GM12875 (cell line): ENCODE results near the gene E2F2.
A peak's percentile ranks its signal among the peaks of the same experiment; 100 is the strongest.

ENCODE experiments used
- H3K4me3 ChIP-seq: one replicate; pipeline ENCODE4 v1.5.1; 2011; ENCODE audit warnings: low read depth, low read length, control low read depth
- CTCF ChIP-seq: IDR thresholded peaks from 2 replicates; pipeline ENCODE4 v1.5.1; 2011; ENCODE audit warnings: low read depth, mild to moderate bottlenecking, control low read depth, inconsistent platforms, low read length, moderate library complexity, borderline replicate concordance; ENCODE audit not compliant: insufficient read depth

E2F2 gene

DNA sequence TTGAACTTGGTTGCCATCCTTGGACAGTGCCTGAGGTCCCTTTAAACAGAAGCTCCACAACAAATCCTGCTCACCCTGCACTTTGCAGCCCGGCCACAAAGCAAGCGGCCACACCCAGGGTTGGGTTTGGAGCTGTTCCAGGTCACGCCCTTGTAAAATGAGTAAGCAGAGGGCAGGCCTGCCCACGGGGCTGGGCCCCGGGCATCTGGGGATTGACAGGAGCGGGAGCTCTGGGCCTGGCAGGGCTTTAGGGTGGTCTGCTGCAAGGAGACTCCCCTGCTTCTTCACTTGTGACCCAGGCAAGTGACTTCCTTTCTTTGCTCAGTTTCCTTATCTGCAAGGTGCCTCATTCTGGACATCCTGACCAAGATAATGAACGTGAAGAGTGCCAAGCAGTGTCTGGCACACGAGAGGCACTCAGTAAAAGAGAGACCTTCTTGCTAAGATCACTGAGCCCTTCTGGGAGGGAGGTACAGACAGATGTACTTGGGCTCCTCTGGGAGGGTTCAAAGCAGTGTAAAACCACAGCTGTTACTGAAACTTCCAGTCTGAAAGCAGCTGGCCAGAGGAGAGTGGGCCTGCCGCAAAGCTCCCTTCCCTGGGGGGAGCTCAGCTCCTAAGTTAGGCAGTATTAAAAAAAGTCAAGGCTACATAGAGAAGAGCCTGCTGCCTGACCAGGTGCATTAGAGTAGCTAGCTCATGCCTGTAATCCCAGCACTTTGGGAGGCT is 2.6 kb downstream of the E2F2 start:
- TF ChIP-seq CTCF = no peak
- H3K4me3 ChIP-seq = peak overlapping the region; percentile 17

DNA sequence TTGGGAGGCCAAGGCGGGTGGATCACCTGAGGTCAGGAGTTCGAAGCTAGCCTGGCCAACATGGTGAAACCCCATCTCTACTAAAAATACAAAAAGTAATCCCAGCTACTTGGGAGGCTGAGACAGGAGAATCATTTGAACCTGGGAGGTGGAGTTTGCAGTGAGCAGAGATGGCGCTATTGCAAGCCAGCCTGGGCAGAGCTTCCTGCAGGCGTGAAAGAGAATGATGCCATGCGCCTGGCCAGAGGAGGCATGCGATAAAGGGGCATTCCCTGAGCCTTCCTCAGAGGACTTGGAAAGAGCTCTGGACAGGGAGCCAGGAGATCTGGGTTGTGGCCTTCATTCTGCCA is 3.2 kb downstream of the E2F2 start:
- no peak for TF ChIP-seq CTCF
- H3K4me3 ChIP-seq = peak overlapping the region; percentile 17

DNA sequence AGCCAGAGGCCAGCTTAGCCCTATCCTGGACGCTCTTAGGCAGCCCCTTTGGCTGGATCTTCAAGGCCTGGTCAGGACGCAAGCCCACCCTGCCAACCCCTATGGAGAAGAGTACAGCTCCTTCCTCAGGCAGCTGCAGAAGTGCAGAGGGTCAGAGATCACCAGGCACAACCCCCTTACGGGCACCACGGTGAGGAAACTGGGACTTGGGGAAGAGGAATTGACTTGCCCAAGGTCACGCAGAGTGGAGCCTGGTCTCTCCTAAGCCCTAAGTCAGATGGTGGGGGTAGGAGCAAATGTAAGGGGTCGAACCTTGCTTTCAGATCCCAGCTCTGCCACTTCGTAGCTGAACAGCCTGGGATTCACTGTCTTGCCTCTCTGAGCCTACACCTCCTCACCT is 3.7 kb downstream of the E2F2 start:
- H3K4me3 ChIP-seq = no peak overlapping the region
- TF ChIP-seq CTCF = no peak

DNA sequence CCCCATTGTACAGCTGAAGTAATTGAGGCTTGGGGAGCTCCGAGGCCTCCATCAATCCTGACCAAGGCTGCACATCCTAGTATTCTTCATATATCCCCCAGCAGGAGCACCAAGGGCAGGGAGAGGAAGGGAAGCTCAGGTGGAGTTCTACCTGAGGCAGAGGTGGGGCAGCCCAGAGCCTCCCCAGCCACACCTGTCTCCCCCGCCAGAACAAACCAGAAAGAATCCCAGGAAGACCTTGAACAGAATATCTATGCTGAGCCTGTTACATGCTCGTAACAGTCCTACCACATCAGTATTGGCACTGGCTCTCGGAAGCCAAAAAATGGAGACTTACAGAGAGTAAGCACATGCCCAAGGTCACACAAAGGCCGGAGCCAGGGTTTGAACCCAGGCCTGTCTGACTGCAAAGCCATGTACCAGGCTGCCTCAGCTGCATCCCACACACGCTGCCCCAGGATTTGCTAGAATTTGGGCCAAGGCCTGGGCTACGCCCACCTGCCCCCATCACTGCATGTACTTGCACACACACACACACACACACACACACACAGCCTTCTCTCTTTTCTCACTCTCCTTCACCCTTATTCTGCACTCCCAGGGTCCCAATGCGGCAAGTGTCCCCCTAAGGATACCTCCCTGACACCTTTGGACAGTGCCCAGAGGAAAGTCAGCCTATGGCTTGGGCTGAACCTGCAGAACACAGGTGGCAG is 4.5 kb downstream of the E2F2 start:
- H3K4me3 ChIP-seq = no peak overlapping the region
- no peak for TF ChIP-seq CTCF

DNA sequence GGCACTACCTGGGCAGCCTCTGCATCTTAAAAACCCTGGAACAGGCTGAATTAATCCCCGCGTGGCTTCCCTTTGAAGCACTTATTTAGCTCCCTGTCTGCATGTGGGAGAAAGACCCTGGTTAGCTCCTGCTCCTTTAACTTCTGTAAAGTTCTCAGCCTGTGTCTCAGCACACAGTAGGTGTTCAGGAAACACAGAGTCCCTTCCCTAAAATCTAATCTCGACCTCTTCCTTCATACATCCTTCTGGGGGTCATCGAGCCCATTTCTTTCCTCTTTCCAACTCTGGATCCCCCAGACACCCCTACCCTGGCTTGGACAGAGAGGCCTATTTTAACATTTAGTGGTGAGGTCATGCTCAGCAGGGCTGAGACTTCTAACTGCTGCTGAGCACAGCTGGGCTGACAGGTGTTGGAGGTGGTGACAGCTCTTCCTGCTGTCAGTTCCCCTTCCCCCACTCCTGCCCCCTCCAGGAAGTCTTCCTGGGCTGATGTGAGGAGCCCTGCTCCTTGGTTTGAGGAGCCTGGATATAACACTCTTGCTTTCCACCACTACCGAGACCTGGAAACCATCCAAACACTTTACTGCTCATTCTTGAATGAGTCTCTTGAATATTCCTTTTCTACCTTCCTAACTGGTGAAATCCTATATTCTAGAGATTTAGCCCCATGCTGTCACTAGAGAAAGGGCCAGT is 5.3 kb downstream of the E2F2 start:
- H3K4me3 ChIP-seq = no peak overlapping the region
- no peak for TF ChIP-seq CTCF

DNA sequence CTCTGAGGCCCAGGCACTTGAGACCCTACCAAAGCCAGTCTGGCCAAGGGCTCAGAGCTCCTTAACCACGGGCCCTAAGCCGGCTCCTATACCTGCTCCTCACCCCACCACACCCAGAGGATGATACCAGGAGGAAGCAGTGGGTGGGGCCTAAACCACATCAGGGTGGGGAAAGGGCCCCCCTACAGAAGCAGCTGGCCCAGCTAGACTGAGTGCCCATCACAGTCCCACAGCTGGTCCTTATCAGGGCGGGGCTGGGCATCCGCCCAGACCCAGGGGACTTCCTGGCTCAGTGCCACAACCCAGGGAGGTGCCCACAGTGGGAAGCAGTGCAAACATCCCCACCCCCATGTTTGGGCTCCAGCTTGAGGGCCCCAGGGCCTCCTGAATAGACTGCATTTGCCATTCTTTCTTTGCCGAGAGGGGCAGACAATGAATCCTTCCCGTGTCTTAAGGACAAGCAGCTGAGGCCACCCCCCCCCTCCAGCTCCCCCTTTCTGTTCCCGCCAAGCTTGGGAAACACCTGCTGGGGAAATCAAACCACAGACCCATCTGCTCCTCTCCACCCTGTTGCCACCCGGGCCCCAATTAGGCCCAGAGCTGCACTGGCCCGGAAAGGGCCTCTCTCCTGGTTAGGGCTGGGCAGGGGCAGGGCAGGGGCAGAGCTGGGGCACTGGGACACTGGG is 6.2 kb downstream of the E2F2 start:
- TF ChIP-seq CTCF = no peak
- no peak overlapping the region for H3K4me3 ChIP-seq
